DND-41 (cell line): Measurements from ENCODE around the gene NCOA5.

ENCODE experiments used
- ATAC-seq: fragments of 200-7000 bp; cut with Tn5 transposase; 3 replicates; pipeline ENCODE4 v1.9.1; 2021; ENCODE audit warnings: low read depth; ENCODE audit not compliant: insufficient read depth
- DNase-seq: peaks from one replicate; pipeline ENCODE4 v3.0.0-alpha.2; 2020
- H2AFZ ChIP-seq: 2 replicates; pipeline ENCODE4 v1.6.0; 2012; ENCODE audit warnings: low read depth, low read length
- H3K27ac ChIP-seq: 2 replicates; pipeline ENCODE4 v1.5.1; 2012; ENCODE audit warnings: low read length, inconsistent platforms
- H3K27me3 ChIP-seq: fragments of 200-600 bp; sonication (generic); 2 replicates; pipeline ENCODE4 v1.6.0; 2012; ENCODE audit warnings: low read length, mild to moderate bottlenecking, inconsistent platforms; ENCODE audit not compliant: insufficient read depth, poor library complexity
- H3K36me3 ChIP-seq: 2 replicates; pipeline ENCODE4 v1.5.1; 2012; ENCODE audit warnings: low read length, inconsistent platforms; ENCODE audit not compliant: insufficient read depth
- H3K4me1 ChIP-seq: 2 replicates; pipeline ENCODE4 v1.5.1; 2012; ENCODE audit warnings: mild to moderate bottlenecking, low read length; ENCODE audit not compliant: insufficient read depth
- H3K4me2 ChIP-seq: 2 replicates; pipeline ENCODE4 v1.6.0; 2012; ENCODE audit warnings: mild to moderate bottlenecking, moderate library complexity, low read length, inconsistent platforms; ENCODE audit not compliant: insufficient read depth
- H3K4me3 ChIP-seq, 2 experiments: fragments of 200-600 bp in 1 of 2; shearing (Covaris generic) in 1 of 2; 2 replicates each; pipeline ENCODE4 v1.5.1; 2012 to 2016; ENCODE audit warnings: inconsistent platforms in 2 of 2, low read length in 2 of 2, mild to moderate bottlenecking in 2 of 2, low read depth in 1 of 2, moderate library complexity in 1 of 2
- H3K79me2 ChIP-seq: 2 replicates; pipeline ENCODE4 v1.6.0; 2012; ENCODE audit warnings: low read length, inconsistent platforms; ENCODE audit not compliant: insufficient read depth
- H3K9ac ChIP-seq: 2 replicates; pipeline ENCODE4 v1.6.0; 2012; ENCODE audit warnings: low read depth, mild to moderate bottlenecking, inconsistent platforms, low read length, moderate library complexity
- H3K9me3 ChIP-seq: 2 replicates; pipeline ENCODE4 v1.5.1; 2012; ENCODE audit warnings: low read length, moderate library complexity, mild to moderate bottlenecking, inconsistent platforms; ENCODE audit not compliant: insufficient read depth, severe bottlenecking
- H4K20me1 ChIP-seq: 2 replicates; pipeline ENCODE4 v1.6.0; 2012; ENCODE audit warnings: low read length; ENCODE audit not compliant: insufficient read depth
- CTCF ChIP-seq: IDR thresholded peaks from 2 replicates; pipeline ENCODE4 v1.5.1; 2012; ENCODE audit warnings: borderline replicate concordance, low read length, moderate library complexity, mild to moderate bottlenecking; ENCODE audit not compliant: poor library complexity, severe bottlenecking; ENCODE audit errors: extremely low read depth
- EZH2 ChIP-seq: IDR thresholded peaks from 3 replicates; pipeline ENCODE4 v1.6.1; 2012; ENCODE audit warnings: borderline replicate concordance, low read depth, mild to moderate bottlenecking, moderate library complexity, low read length, inconsistent platforms; ENCODE audit not compliant: severe bottlenecking

NCOA5 gene

DNA sequence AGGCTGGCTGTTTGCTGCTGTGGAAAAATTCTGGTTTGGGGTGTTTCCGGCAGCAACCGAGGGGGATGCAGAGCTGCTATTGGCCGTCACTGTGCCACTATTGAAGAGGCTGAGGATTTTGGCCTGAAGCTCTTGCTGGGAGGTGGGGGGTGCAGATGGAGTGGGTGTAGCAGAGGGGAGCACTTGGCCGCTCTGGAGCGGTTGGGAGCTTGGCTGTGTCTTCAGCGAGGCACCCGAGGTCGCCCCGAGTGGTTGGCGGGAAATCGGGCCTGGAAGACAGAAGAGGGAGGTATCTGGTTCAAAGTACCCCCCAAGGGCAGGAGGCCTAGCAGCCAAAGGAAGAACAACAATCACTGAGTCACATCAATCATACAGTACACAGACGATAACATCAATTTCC is 27.1 kb downstream of the NCOA5 start:
- Histone ChIP-seq H3K79me2 (0 out of 2 replicates have a peak, but pooled peaks cover 2% of the 10 kb centered on the region), H3K27me3 (no peaks in the 10 kb centered on the region), H4K20me1 (peaks cover 80% of the 10 kb centered on the region), H3K27ac (no peak overlapping the region), H3K4me3 (no peak overlapping the region), H3K4me2 (no peak overlapping the region), H3K4me1 (peaks cover 16% of the 10 kb centered on the region), H3K9me3 (no peaks in the 10 kb centered on the region), H3K36me3 (peaks cover 84% of the 10 kb centered on the region), H3K9ac (no peak overlapping the region), H2AFZ (no peak overlapping the region)
- ATAC-seq (no peak), DNase-seq (peak; percentile 3)
- TF ChIP-seq CTCF (no peak), EZH2 (no peak)

- Histone ChIP-seq H4K20me1 (peaks cover 85% of the 10 kb centered on the region), H3K4me1 (peaks cover 16% of the 10 kb centered on the region), H3K36me3 (peaks cover 82% of the 10 kb centered on the region), H3K27me3 (no peaks in the 10 kb centered on the region), H3K9me3 (no peaks in the 10 kb centered on the region), H3K9ac (no peak overlapping the region), H2AFZ (no peak overlapping the region), H3K27ac (no peak overlapping the region), H3K4me2 (no peak overlapping the region), H3K4me3 (no peak overlapping the region), H3K79me2 (0 out of 2 replicates have a peak, but pooled peaks cover 2% of the 10 kb centered on the region)
- DNase-seq (peak; percentile 2), ATAC-seq (no peak)
- TF ChIP-seq EZH2, result no peak
Observed at GRCh38 chr20:46062151-46062550, 27.6 kb downstream of the NCOA5 start.

- no peak overlapping the region for H3K4me3 ChIP-seq
- TF ChIP-seq CTCF, result no peak
- no peak for TF ChIP-seq EZH2
- H3K27me3 ChIP-seq, result no peaks in the 10 kb centered on the region
- H3K4me1 ChIP-seq, result peaks cover 16% of the 10 kb centered on the region
- ATAC-seq, result no peak
- H3K79me2 ChIP-seq, result 0 out of 2 replicates have a peak, but pooled peaks cover 2% of the 10 kb centered on the region
- no peak overlapping the region for H3K4me2 ChIP-seq
- H2AFZ ChIP-seq, result no peak overlapping the region
- H3K36me3 ChIP-seq, result peaks cover 70% of the 10 kb centered on the region
- no peak overlapping the region for H3K9ac ChIP-seq
- peaks cover 92% of the 10 kb centered on the region for H4K20me1 ChIP-seq
- no peak for DNase-seq
- peak overlapping the region; percentile 62 for H3K27ac ChIP-seq
- H3K9me3 ChIP-seq, result no peaks in the 10 kb centered on the region
Observed at GRCh38 chr20:46060975-46061374, 28.8 kb downstream of the NCOA5 start.

GRCh38 chr20:46060301-46060881 is 29.4 kb downstream of the NCOA5 start:
- Histone ChIP-seq H3K27ac (peak overlapping the region; percentile 62), H3K4me2 (no peak overlapping the region), H3K4me3 (no peak overlapping the region), H3K4me1 (peaks cover 16% of the 10 kb centered on the region), H3K79me2 (0 out of 2 replicates have a peak, but pooled peaks cover 2% of the 10 kb centered on the region), H2AFZ (no peak overlapping the region), H3K36me3 (peaks cover 64% of the 10 kb centered on the region), H4K20me1 (peaks cover 87% of the 10 kb centered on the region), H3K9me3 (no peaks in the 10 kb centered on the region), H3K9ac (no peak overlapping the region), H3K27me3 (no peaks in the 10 kb centered on the region)
- DNase-seq, result peak; percentile 26
- TF ChIP-seq CTCF, result no peak
- TF ChIP-seq EZH2, result no peak
- ATAC-seq, result peak; percentile 56
